ENCODE results near the gene TCP11L2.
"Not testable (repeated sequence)": the region's sequence is repeated elsewhere in the genome, so short reads cannot be mapped to it uniquely, and the experiment has no call there.

Gene TCP11L2

DNA sequence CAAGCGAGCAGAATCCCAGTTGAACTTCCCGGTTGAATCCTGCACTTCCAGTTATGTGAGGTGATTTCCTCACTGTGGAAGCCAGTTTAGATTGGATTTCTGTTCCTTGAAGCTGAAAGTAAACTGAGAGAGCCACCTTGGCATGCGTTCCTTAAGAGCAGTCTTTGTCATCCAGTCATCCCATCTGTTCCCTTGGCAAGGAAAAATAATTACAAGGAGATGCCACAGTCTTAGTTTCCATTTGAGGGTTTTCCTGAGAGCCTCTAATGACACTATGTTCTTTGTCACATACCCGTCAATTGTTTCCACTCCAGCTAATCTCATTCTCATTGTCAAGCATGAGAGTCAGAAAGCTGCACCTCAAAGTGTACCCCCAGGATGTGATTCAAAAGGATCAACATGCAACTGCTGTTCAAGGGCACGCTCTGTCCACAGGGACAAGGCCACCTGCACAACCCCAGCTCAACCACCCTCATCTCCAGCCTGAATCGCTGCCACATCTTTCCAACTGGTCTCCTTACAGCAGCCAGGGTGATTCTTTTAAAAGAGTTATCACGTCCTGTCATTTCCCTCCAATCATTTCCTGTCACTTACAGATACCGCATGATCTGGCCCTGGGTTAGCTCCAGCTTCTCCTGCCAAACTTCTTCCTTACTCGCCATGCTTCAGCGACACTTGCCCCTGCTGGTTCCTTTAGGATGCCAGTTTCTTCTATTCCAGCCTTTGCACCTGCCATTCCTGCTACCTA, 18.0 kb upstream of the TCP11L2 start:
- no peak for FAIRE-seq

DNA sequence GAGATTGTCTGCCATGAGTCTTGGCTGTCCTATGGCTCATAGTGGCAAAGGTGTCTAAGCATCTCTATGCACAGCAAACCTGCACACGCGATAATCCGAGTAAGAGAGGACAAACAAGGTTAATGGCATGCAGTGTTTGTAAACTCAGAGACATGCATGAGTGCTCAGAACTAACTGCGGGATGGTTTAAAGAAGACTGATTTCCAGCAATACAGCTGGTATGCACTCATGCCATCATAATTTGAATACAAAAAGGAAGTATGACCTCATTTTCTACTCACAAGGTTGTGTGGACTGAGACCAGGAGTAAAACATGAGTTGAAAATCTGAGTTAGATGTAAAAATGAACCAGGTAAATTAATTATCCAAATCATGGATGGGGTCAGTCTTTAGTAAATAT, 16.6 kb upstream of the TCP11L2 start:
- FAIRE-seq = no peak

DNA sequence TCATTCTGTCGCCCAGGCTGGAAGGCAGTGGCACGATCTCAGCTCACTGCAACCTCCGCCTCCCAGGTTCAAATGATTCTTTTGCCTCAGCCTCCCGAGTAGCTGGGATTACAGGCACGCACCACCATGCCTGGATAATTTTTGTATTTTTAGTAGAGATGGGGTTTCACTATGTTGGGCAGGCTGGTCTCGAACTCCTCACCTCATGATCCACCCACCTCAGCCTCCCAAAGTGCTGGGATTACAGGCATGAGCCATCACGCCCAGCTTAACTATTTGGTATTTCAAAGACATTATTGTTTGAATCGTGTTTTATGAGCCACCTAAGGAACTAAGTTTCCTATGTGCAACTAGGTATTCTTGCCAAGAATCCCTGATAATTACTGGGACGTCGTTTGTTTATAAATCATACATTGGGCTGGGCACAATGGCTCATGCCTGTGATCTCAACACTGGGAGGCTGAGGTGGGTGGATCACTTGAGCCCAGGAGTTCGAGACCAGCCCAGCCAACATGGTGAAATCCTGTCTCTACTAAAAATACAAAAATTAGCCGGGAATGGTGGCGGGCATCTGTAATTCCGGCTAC, 15.9 kb upstream of the TCP11L2 start:
- FAIRE-seq = not testable (repeated sequence)

DNA sequence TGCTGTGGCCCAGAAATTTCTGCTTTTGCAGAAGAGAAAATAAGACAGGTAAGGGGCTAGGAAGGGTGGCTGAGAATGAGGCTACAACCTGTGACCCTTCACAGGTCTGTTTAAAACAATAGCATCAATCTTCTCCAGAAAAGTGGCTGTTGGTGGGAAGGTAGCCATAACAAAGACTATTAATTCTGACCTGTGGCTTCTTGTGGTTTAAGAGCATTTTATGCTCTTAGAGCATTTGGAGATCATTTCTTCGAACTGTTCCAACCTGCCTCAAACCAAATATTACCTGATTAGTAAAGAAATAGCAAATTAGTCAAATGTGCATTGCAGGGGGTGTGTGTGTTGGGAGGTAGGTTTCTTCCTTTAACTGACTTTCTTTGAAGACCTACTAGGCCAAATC, 15.2 kb upstream of the TCP11L2 start:
- FAIRE-seq = no peak

- no peak for FAIRE-seq
Observed at GRCh38 chr12:106288101-106288493, 14.4 kb upstream of the TCP11L2 start.

DNA sequence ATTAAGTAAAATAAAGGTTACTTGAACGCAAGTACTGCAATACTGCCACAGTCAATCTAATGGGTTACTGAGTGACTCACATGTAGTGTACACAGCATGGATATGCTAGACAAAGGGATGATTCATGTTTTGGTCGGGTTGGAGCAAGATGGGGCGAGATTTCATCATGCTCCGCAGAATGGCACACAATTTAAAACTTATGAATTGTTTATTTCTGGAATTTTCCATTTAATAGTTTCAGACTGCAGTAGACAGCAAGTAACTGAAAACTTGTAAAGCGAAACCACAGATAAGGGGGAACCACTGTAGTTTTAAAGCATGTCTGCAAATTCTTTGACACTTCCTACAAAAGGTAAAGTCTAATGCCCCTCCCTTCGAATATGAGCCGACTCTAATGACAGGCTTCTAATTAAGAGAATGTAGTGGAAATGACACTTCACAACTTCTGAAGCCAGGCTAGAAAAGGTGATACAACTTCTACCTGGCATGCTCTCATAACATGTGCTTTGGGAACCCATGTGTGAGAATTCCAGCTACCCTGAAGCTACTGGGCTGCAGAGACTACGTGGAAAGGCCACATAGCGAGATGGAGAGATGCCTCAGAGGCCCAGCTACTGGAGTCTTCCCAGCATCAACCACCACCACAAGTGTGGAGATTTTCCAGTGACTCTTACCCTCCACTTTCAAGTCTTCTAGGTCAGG, 13.9 kb upstream of the TCP11L2 start:
- no peak for FAIRE-seq

DNA sequence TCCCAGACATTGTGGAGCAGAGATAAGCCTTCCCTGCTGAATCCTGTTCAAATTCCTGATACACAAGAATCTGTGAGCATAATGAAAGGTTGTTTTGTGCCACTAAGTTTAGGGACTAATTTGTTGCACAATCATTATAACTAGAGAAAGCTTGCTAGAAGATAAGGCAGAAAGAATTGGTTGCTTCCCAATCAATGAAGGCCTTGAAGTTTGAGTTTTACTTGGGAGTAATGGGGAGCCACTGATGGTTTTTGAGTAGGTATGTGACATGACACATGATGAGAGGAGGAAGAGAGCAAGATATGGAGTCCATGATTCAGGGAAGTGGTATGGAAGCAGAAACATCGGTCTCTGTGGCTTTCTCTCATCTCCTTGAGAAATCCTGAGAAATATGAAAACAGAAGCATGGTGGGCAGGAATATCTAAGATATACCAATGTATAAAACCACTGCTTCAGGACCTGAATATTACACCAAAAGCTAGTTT, 13.3 kb upstream of the TCP11L2 start:
- FAIRE-seq = no peak

- no peak for FAIRE-seq
Observed at GRCh38 chr12:106290666-106291065, 11.9 kb upstream of the TCP11L2 start.

DNA sequence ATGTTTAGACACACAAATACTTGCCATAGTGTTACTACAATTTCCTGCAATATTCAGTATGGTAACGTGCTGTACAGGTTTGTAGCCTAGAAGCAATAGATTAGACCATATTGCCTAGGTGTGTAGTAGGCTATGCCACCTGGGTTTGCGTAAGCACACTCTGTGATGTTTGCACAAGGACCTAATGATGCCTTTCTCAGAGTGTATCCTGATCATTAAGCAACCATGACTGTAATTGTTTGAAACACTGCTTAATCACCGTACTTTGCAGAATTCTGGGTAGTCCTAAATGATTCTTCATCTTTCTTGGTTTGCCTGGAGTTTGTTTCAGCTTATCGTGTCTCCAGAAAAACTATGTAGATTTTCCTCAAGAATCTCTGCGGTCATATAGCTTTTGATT, 11.2 kb upstream of the TCP11L2 start:
- no peak for FAIRE-seq

GRCh38 chr12:106292339-106292738, 10.2 kb upstream of the TCP11L2 start:
- FAIRE-seq = no peak

- no peak for FAIRE-seq
Observed at GRCh38 chr12:106296179-106296877, 6.2 kb upstream of the TCP11L2 start.

GRCh38 chr12:106297075-106297474, 5.5 kb upstream of the TCP11L2 start:
- FAIRE-seq = no peak

GRCh38 chr12:106297681-106298080, 4.9 kb upstream of the TCP11L2 start:
- no peak for FAIRE-seq

- no peak for FAIRE-seq
Observed at GRCh38 chr12:106299202-106299774, 3.2 kb upstream of the TCP11L2 start.

DNA sequence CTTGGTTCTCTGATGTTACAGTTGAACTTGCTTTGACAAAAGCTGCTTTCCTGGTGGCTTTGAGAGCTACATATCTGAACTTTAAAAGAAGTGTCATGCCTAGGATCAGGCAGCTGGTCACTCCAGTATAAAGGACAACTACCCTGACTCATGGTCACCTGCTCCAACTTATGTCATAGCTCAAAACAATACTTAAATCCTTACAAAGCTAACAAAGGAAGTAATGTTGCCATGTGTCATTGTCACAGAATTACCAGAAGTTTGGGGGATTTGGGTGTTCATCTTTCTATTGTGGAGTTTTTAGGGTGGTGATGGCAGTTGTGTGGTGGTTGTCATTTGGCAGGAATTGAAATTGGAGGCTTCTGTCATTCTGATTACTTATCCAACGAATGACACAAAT, 1.8 kb upstream of the TCP11L2 start:
- no peak for FAIRE-seq

- FAIRE-seq = no peak
Observed at GRCh38 chr12:106301241-106301610, 1.3 kb upstream of the TCP11L2 start.

DNA sequence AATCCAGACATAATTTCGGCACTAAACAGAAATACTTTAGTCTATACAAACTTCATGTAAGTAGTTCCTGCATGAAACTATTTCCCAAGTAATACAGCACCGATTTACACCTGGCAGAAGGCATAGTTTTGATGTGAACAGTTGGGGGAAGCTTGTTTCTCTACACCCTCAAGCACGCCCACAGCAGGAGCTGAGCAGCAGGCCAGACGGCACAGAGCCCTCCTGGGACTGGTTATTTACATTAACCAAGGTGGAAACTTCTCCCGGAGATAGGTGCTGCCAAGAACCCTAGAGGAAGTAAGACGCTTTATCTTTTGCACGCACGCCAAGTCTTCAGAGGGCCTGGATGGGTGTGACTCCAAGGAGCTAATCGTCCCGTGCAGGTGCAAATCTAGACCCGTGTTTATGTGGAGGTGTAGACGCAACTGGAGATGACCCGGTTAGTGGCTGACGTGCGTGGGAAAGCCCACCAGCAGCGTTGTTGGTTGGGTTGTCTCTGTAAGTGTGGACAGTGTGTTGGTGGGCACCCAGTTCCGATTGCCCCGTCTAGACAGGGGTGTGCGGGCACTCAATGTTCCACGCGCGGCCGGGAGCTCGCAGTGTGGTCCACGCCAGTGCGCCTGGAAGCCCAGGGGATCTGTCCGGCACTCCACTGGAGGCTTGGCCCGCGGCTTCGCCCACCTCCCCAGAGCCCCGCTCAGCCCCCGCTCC, 767 bp upstream of the TCP11L2 start:
- no peak for FAIRE-seq

- no peak for FAIRE-seq
Observed at GRCh38 chr12:106303202-106303820, 778 bp downstream of the TCP11L2 start.

GRCh38 chr12:106304001-106304421, 1.5 kb downstream of the TCP11L2 start:
- FAIRE-seq = no peak

DNA sequence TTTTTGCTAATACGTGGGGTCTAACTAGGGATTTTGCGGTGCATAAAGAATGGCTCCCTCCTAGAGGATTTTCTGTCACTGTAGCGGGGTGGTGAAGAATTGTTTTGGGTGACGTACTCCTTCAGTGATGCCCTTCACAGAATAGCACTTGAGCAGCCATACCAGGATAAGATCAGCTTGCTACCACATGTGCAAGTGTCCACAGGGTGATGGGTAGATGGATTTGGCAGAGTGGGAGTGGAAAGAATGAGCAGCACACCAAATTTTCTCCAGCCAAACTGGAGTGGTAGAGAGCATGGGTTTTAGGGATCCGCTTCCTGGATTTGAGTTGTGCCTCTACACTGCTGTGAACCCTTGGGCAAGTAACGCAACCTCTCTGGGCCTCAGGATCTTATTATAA, 2.3 kb downstream of the TCP11L2 start:
- no peak for FAIRE-seq

- no peak for FAIRE-seq
Observed at GRCh38 chr12:106305376-106305775, 2.8 kb downstream of the TCP11L2 start.

GRCh38 chr12:106307181-106307580, 4.6 kb downstream of the TCP11L2 start:
- FAIRE-seq = no peak

All from colon (tissue), 2 donors.